Mesendoderm (in vitro differentiated cells): Measurements from ENCODE around the gene LPCAT3. TPM values are rescaled to one million over a fixed set of nuclear protein-coding genes. Genes with fewer than 3 reads are reported as not detected.

Experiments
- DNase-seq: peaks from one replicate; pipeline ENCODE4 v3.0.0; 2013
- H2AK5ac ChIP-seq: 2 replicates; pipeline ENCODE4 v1.6.1; 2013; ENCODE audit warnings: low read length, inconsistent platforms
- H2BK120ac ChIP-seq: 2 replicates; pipeline ENCODE4 v1.6.1; 2013; ENCODE audit warnings: low read depth, mild to moderate bottlenecking, low read length, moderate library complexity, mixed read lengths
- H2BK15ac ChIP-seq: replicated peaks from 2 replicates; pipeline ENCODE4 v1.6.1; 2013; ENCODE audit warnings: low read depth, mild to moderate bottlenecking, moderate library complexity
- H2BK5ac ChIP-seq: 2 replicates; pipeline ENCODE4 v1.6.1; 2013; ENCODE audit warnings: low read length, inconsistent platforms
- H3K18ac ChIP-seq: 2 replicates; pipeline ENCODE4 v1.6.1; 2013; ENCODE audit warnings: mild to moderate bottlenecking, low read length, mixed read lengths
- H3K23ac ChIP-seq: one replicate; pipeline ENCODE4 v1.6.1; 2013; ENCODE audit warnings: low read length
- H3K27ac ChIP-seq: 2 replicates; pipeline ENCODE4 v1.5.1; 2013; ENCODE audit warnings: low read depth, mild to moderate bottlenecking, inconsistent platforms, low read length, moderate library complexity
- H3K27me3 ChIP-seq: 2 replicates; pipeline ENCODE4 v1.6.1; 2013; ENCODE audit warnings: low read length, control low read depth, mild to moderate bottlenecking, inconsistent platforms; ENCODE audit not compliant: insufficient read depth, poor library complexity
- H3K36me3 ChIP-seq: 2 replicates; pipeline ENCODE4 v1.6.1; 2013; ENCODE audit warnings: low read length, inconsistent platforms; ENCODE audit not compliant: control insufficient read depth, insufficient read depth
- H3K4ac ChIP-seq: one replicate; pipeline ENCODE4 v1.6.1; 2013; ENCODE audit warnings: low read depth, mild to moderate bottlenecking, low read length, moderate library complexity
- H3K4me1 ChIP-seq: 2 replicates; pipeline ENCODE4 v1.6.1; 2013; ENCODE audit warnings: low read depth, low read length, inconsistent platforms; ENCODE audit not compliant: control insufficient read depth
- H3K4me2 ChIP-seq: 2 replicates; pipeline ENCODE4 v1.6.1; 2013; ENCODE audit warnings: low read length
- H3K4me3 ChIP-seq: 2 replicates; pipeline ENCODE4 v1.5.1; 2013; ENCODE audit warnings: mild to moderate bottlenecking, low read length
- H3K56ac ChIP-seq: one replicate; pipeline ENCODE4 v1.6.1; 2013; ENCODE audit warnings: low read length
- H3K79me1 ChIP-seq: 2 replicates; pipeline ENCODE4 v1.6.1; 2013; ENCODE audit warnings: low read length, inconsistent platforms
- H3K79me2 ChIP-seq: 2 replicates; pipeline ENCODE4 v1.6.1; 2013; ENCODE audit warnings: mild to moderate bottlenecking, low read length; ENCODE audit not compliant: control insufficient read depth, insufficient read depth
- H3K9ac ChIP-seq: 2 replicates; pipeline ENCODE4 v1.6.1; 2013; ENCODE audit warnings: low read length, inconsistent platforms
- H4K5ac ChIP-seq: one replicate; pipeline ENCODE4 v1.6.1; 2013; ENCODE audit warnings: low read length
- H4K8ac ChIP-seq: one replicate; pipeline ENCODE4 v1.6.1; 2013; ENCODE audit warnings: low read depth, mild to moderate bottlenecking, control low read depth, low read length, moderate library complexity
- WGBS: extraction: QIAGEN DNeasy Blood & Tissue Kit; methylation state at CpG from one replicate; pipeline ENCODE4 v1.1.7; 2013; ENCODE audit warnings: low lambda C conversion rate, missing lambda C conversion rate; ENCODE audit not compliant: insufficient coverage; ENCODE audit errors: extremely low coverage; 5-methylcytosine and 5-hydroxymethylcytosine counted together
- polyA plus RNA-seq, 2 experiments: library from polyadenylated mRNA; stranded (reverse); fragments of 200-250 nt; gene quantifications; one replicate each; pipeline ENCODE4 v1.2.3, GENCODE V29; 2013

LPCAT3 gene, protein sequence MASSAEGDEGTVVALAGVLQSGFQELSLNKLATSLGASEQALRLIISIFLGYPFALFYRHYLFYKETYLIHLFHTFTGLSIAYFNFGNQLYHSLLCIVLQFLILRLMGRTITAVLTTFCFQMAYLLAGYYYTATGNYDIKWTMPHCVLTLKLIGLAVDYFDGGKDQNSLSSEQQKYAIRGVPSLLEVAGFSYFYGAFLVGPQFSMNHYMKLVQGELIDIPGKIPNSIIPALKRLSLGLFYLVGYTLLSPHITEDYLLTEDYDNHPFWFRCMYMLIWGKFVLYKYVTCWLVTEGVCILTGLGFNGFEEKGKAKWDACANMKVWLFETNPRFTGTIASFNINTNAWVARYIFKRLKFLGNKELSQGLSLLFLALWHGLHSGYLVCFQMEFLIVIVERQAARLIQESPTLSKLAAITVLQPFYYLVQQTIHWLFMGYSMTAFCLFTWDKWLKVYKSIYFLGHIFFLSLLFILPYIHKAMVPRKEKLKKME
- polyA plus RNA-seq (2013, experiment 1 of 2), result 42.9 TPM
- polyA plus RNA-seq (2013, experiment 2 of 2), result 41.1 TPM

GRCh38 chr12:7018350-7019042 is at the start of gene LPCAT3:
TSS of gene LPCAT3 (minus strand) at chr12:7018476. CDS start at chr12:7018424, 52 bp downstream.
- Histone ChIP-seq H3K79me2 (peaks cover 8% of the 10 kb centered on the region), H3K9ac (peak within 1 kb of the TSS; percentile 83), H3K56ac (peak within 1 kb of the TSS; percentile 92), H2BK120ac (no peak within 1 kb of the TSS), H3K27me3 (no peaks in the 10 kb centered on the region), H3K27ac (peak within 1 kb of the TSS; percentile 90), H4K8ac (no peak within 1 kb of the TSS), H3K4me3 (peak within 1 kb of the TSS; percentile 86), H2BK15ac (no peak within 1 kb of the TSS), H3K23ac (peak within 1 kb of the TSS; percentile 55), H3K36me3 (no peaks in the 10 kb centered on the region), H3K4me2 (peak within 1 kb of the TSS; percentile 65), H3K4ac (peak within 1 kb of the TSS; percentile 8), H3K18ac (peak within 1 kb of the TSS; percentile 15), H4K5ac (no peak within 1 kb of the TSS), H2AK5ac (no peak within 1 kb of the TSS), H3K79me1 (peaks cover 8% of the 10 kb centered on the region), H2BK5ac (no peak within 1 kb of the TSS), H3K4me1 (peaks cover 7% of the 10 kb centered on the region)
- DNase-seq, result peak; percentile 98
- no CpG with 5 or more reads among the region's 77 CpGs for WGBS

GRCh38 chr12:7067096-7067495 is 48.8 kb upstream of the LPCAT3 start:
- no peak overlapping the region for H3K4me2 ChIP-seq
- H4K8ac ChIP-seq, result no peak overlapping the region
- no peak overlapping the region for H2BK15ac ChIP-seq
- H2BK120ac ChIP-seq, result no peak overlapping the region
- H3K27ac ChIP-seq, result no peak overlapping the region
- whole genome bisulfite sequencing, result no CpG with 5 or more reads among the region's 7 CpGs
- no peaks in the 10 kb centered on the region for H3K27me3 ChIP-seq
- H3K4me3 ChIP-seq, result no peak overlapping the region
- no peak overlapping the region for H2BK5ac ChIP-seq
- no peak overlapping the region for H3K18ac ChIP-seq
- H3K4me1 ChIP-seq, result no peaks in the 10 kb centered on the region
- no peaks in the 10 kb centered on the region for H3K36me3 ChIP-seq
- no peak for DNase-seq
- no peak overlapping the region for H3K4ac ChIP-seq
- H3K79me1 ChIP-seq, result no peaks in the 10 kb centered on the region
- no peak overlapping the region for H3K56ac ChIP-seq
- no peaks in the 10 kb centered on the region for H3K79me2 ChIP-seq
- no peak overlapping the region for H3K23ac ChIP-seq
- H3K9ac ChIP-seq, result no peak overlapping the region
- H2AK5ac ChIP-seq, result no peak overlapping the region
- H4K5ac ChIP-seq, result no peak overlapping the region

GRCh38 chr12:7066596-7066995 is 48.3 kb upstream of the LPCAT3 start:
- no peaks in the 10 kb centered on the region for H3K4me1 ChIP-seq
- WGBS, result no CpG with 5 or more reads among the region's 2 CpGs
- H3K18ac ChIP-seq, result no peak overlapping the region
- no peak overlapping the region for H2BK120ac ChIP-seq
- H3K23ac ChIP-seq, result no peak overlapping the region
- H3K4me2 ChIP-seq, result no peak overlapping the region
- no peak overlapping the region for H3K56ac ChIP-seq
- no peak overlapping the region for H2AK5ac ChIP-seq
- H3K27ac ChIP-seq, result no peak overlapping the region
- H2BK15ac ChIP-seq, result no peak overlapping the region
- no peak overlapping the region for H3K4me3 ChIP-seq
- no peaks in the 10 kb centered on the region for H3K36me3 ChIP-seq
- no peak overlapping the region for H4K8ac ChIP-seq
- no peaks in the 10 kb centered on the region for H3K27me3 ChIP-seq
- DNase-seq, result no peak
- H2BK5ac ChIP-seq, result no peak overlapping the region
- H3K79me1 ChIP-seq, result no peaks in the 10 kb centered on the region
- H3K79me2 ChIP-seq, result no peaks in the 10 kb centered on the region
- no peak overlapping the region for H3K9ac ChIP-seq
- no peak overlapping the region for H3K4ac ChIP-seq
- no peak overlapping the region for H4K5ac ChIP-seq

DNA sequence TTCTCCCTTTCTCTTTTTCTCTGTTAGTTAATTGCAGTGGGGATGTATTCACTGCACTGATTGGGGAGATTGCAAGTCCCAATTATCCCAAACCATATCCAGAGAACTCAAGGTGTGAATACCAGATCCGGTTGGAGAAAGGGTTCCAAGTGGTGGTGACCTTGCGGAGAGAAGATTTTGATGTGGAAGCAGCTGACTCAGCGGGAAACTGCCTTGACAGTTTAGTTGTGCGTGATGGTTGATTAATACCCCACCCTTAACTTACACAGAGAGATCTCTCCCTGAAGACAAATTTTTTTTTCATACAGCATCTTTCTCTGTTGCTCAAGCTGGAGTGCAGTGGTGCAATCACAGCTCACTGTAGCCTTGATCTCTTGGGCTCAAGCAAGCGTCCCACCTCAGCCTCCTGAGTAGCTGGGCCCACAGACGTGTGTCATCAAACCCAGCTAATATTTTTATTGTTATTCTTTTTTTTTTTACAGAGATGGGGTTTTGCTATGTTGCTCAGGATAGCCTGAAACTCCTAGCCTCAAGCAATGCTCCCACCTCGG is 46.9 kb upstream of the LPCAT3 start:
- no peak overlapping the region for H2BK15ac ChIP-seq
- H3K27me3 ChIP-seq, result no peaks in the 10 kb centered on the region
- H3K23ac ChIP-seq, result no peak overlapping the region
- H3K4me1 ChIP-seq, result peaks cover 2% of the 10 kb centered on the region
- no peak overlapping the region for H3K4me3 ChIP-seq
- no peak overlapping the region for H2BK120ac ChIP-seq
- no peak for DNase-seq
- H3K27ac ChIP-seq, result no peak overlapping the region
- H3K4me2 ChIP-seq, result no peak overlapping the region
- H3K79me2 ChIP-seq, result no peaks in the 10 kb centered on the region
- H2AK5ac ChIP-seq, result no peak overlapping the region
- H4K8ac ChIP-seq, result no peak overlapping the region
- no peak overlapping the region for H3K4ac ChIP-seq
- no peaks in the 10 kb centered on the region for H3K79me1 ChIP-seq
- no peak overlapping the region for H3K18ac ChIP-seq
- H3K36me3 ChIP-seq, result no peaks in the 10 kb centered on the region
- H2BK5ac ChIP-seq, result no peak overlapping the region
- no CpG with 5 or more reads among the region's 7 CpGs for WGBS
- no peak overlapping the region for H3K56ac ChIP-seq
- no peak overlapping the region for H3K9ac ChIP-seq
- H4K5ac ChIP-seq, result no peak overlapping the region

DNA sequence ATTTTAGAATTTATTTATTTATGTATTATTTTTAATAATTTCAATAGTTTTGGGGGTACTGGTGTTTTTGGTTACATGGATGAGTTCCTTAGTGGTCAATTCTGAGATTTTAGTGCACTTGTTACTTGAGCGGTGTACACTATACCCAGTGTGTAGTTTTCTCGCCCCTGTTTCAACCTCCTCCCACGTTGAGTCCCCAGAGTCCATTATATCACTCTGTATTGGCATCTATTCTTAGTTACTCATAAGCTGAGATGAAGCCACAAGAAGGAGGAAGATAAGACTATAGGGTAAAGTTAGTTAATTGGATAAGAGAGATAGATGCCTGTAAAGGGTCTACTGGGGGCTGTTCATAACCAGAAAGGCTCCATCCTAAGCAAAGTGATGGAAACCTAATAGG is 46.2 kb upstream of the LPCAT3 start:
- Histone ChIP-seq H3K79me1 (no peaks in the 10 kb centered on the region), H2BK120ac (no peak overlapping the region), H2BK15ac (no peak overlapping the region), H2AK5ac (no peak overlapping the region), H3K4me3 (no peak overlapping the region), H3K9ac (no peak overlapping the region), H3K18ac (no peak overlapping the region), H3K4me2 (no peak overlapping the region), H3K79me2 (no peaks in the 10 kb centered on the region), H3K23ac (no peak overlapping the region), H3K4ac (no peak overlapping the region), H4K8ac (no peak overlapping the region), H3K36me3 (no peaks in the 10 kb centered on the region), H3K4me1 (peaks cover 2% of the 10 kb centered on the region), H3K56ac (no peak overlapping the region), H2BK5ac (no peak overlapping the region), H4K5ac (no peak overlapping the region), H3K27ac (no peak overlapping the region), H3K27me3 (no peaks in the 10 kb centered on the region)
- DNase-seq, result no peak
- WGBS, result no CpG with 5 or more reads among the region's 3 CpGs
